ENCODE results near the gene C6orf52.
"Not testable (repeated sequence)": the region's sequence is repeated elsewhere in the genome, so short reads cannot be mapped to it uniquely, and the experiment has no call there.

Gene C6orf52

GRCh38 chr6:10694302-10695085 lies at the start of gene C6orf52, which contains the start of gene PAK1IP1:
Gene C6orf52, minus strand, starts transcription at chr6:10694616. Its CDS starts 7,066 bp downstream, at chr6:10687550.
Gene PAK1IP1, plus strand, starts transcription at chr6:10694972. Its CDS starts 14 bp downstream, at chr6:10694986.
- DNase-seq, result peak; percentile 94

- DNase-seq, result no peak
These were observed 49.1 kb upstream of the C6orf52 start for GRCh38 chr6:10743515-10743914.

GRCh38 chr6:10742251-10742650 lies 47.8 kb upstream of the C6orf52 start:
- no peak for DNase-seq

- not testable (repeated sequence) for DNase-seq
These were observed 47.2 kb upstream of the C6orf52 start for GRCh38 chr6:10741643-10742042.

- DNase-seq, result no peak
These were observed 45.6 kb upstream of the C6orf52 start for GRCh38 chr6:10740061-10740460.

GRCh38 chr6:10736731-10737130 lies 42.3 kb upstream of the C6orf52 start:
- DNase-seq, result no peak

GRCh38 chr6:10733863-10734262 lies 39.4 kb upstream of the C6orf52 start:
- no peak for DNase-seq

- DNase-seq, result no peak
These were observed 38.8 kb upstream of the C6orf52 start for GRCh38 chr6:10733151-10733715.

- DNase-seq, result no peak
These were observed 35.8 kb upstream of the C6orf52 start for GRCh38 chr6:10730254-10730653.

- DNase-seq, result no peak
These were observed 31.3 kb upstream of the C6orf52 start for GRCh38 chr6:10725716-10726115.

GRCh38 chr6:10725044-10725443 lies 30.6 kb upstream of the C6orf52 start:
- DNase-seq, result no peak

- DNase-seq, result no peak
These were observed 29.1 kb upstream of the C6orf52 start for GRCh38 chr6:10723567-10723881.

- DNase-seq, result peak; percentile 93
These were observed 28.6 kb upstream of the C6orf52 start, which contains the start of gene TMEM14C for GRCh38 chr6:10722820-10723566. Gene TMEM14C, plus strand, starts transcription at chr6:10723070. Its CDS starts 1,544 bp downstream, at chr6:10724614.

GRCh38 chr6:10722570-10722819 lies 28.1 kb upstream of the C6orf52 start:
- no peak for DNase-seq

- peak; percentile 19 for DNase-seq
These were observed 27.6 kb upstream of the C6orf52 start for GRCh38 chr6:10721850-10722569.

- peak; percentile 46 for DNase-seq
These were observed 26.8 kb upstream of the C6orf52 start for GRCh38 chr6:10720960-10721849.

GRCh38 chr6:10720265-10720959 lies 26.0 kb upstream of the C6orf52 start:
- peak; percentile 70 for DNase-seq

GRCh38 chr6:10719964-10720264 lies 25.5 kb upstream of the C6orf52 start:
- no peak for DNase-seq

- peak; percentile 57 for DNase-seq
These were observed 25.0 kb upstream of the C6orf52 start for GRCh38 chr6:10719296-10719963.

GRCh38 chr6:10713962-10714361 lies 19.5 kb upstream of the C6orf52 start:
- no peak for DNase-seq

- DNase-seq, result no peak
These were observed 2.2 kb upstream of the C6orf52 start for GRCh38 chr6:10696655-10697054.
